Fibroblast of peridontal ligament (primary cell): ENCODE measurements around the gene RUNX3.
"Not testable (repeated sequence)": the region's sequence is repeated elsewhere in the genome, so short reads cannot be mapped to it uniquely, and the experiment has no call there.

Experiments used
- DNase-seq: peaks from one replicate; pipeline ENCODE4 v3.0.0-alpha.2; 2010; ENCODE audit errors: extremely low read depth

RUNX3 gene

GRCh38 chr1:24914226-24915069 is 15.6 kb downstream of the RUNX3 start:
- peak; percentile 28 for DNase-seq

GRCh38 chr1:24913616-24914225 is 16.4 kb downstream of the RUNX3 start:
- DNase-seq: no peak

GRCh38 chr1:24913274-24913604 is 16.8 kb downstream of the RUNX3 start:
- no peak for DNase-seq

GRCh38 chr1:24912376-24913273 is 17.5 kb downstream of the RUNX3 start:
- DNase-seq: no peak

GRCh38 chr1:24911651-24912155 is 18.4 kb downstream of the RUNX3 start:
- DNase-seq: no peak

- DNase-seq: peak; percentile 68
Measured at GRCh38 chr1:24910751-24911650, 19.1 kb downstream of the RUNX3 start.

- DNase-seq: no peak
Measured at GRCh38 chr1:24910210-24910609, 19.9 kb downstream of the RUNX3 start.

- no peak for DNase-seq
Measured at GRCh38 chr1:24909388-24909898, 20.6 kb downstream of the RUNX3 start.

- DNase-seq: no peak
Measured at GRCh38 chr1:24908591-24909259, 21.4 kb downstream of the RUNX3 start.

- DNase-seq: not testable (repeated sequence)
Measured at GRCh38 chr1:24907587-24908294, 22.3 kb downstream of the RUNX3 start.

GRCh38 chr1:24906760-24907490 is 23.2 kb downstream of the RUNX3 start:
- DNase-seq: no peak

GRCh38 chr1:24905979-24906720 is 23.9 kb downstream of the RUNX3 start:
- DNase-seq: no peak

GRCh38 chr1:24905355-24905978 is 24.6 kb downstream of the RUNX3 start:
- DNase-seq: no peak

- DNase-seq: no peak
Measured at GRCh38 chr1:24904731-24905354, 25.2 kb downstream of the RUNX3 start.

- no peak for DNase-seq
Measured at GRCh38 chr1:24903955-24904730, 25.9 kb downstream of the RUNX3 start.

- no peak for DNase-seq
Measured at GRCh38 chr1:24903560-24903954, 26.5 kb downstream of the RUNX3 start.
